HEK293 (cell line): Measurements from ENCODE around the gene THAP5.
"Not testable (repeated sequence)": the region's sequence is repeated elsewhere in the genome, so short reads cannot be mapped to it uniquely, and the experiment has no call there.

Experiments used
- CTCF ChIP-seq: fragments of 450-650 bp; formaldehyde crosslinking; IDR thresholded peaks from 2 replicates; pipeline ENCODE4 v1.5.1; 2016; ENCODE audit warnings: missing biosample characterization, missing genetic modification characterization
- PRDM2 ChIP-seq: fragments of 450-650 bp; formaldehyde crosslinking; IDR thresholded peaks from 2 replicates; pipeline ENCODE4 v1.5.1; 2016; ENCODE audit warnings: missing biosample characterization, missing genetic modification characterization, borderline replicate concordance
- PRDM4 ChIP-seq: fragments of 450-650 bp; formaldehyde crosslinking; IDR thresholded peaks from 2 replicates; pipeline ENCODE4 v1.5.1; 2017; ENCODE audit warnings: missing biosample characterization, missing genetic modification characterization
- REST ChIP-seq: fragments of 450-650 bp; formaldehyde crosslinking; IDR thresholded peaks from 2 replicates; pipeline ENCODE4 v1.5.1; 2016; ENCODE audit warnings: missing biosample characterization, missing genetic modification characterization

DNA sequence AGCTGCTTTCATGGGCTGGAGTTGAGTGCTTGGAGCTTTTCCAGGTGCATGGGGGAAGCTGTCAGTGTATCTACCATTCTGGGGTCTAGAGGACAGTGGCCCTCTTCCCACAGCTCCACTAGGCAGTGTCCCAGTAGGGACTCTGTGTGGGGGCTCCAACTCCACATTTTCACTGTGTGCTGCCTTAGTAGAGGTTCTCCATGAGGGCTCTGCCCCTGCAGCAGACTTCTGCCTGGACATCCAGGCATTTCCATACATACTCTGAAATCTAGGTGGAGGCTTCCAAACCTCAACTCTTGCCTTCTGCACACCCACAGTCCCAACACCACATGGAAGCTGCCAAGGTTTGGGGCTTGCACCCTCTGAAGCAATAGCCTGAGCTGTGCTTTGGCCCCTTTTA, 12.8 kb downstream of the THAP5 start:
- not testable (repeated sequence) for TF ChIP-seq CTCF; REST (tag by site-specific recombination); PRDM4 (tag by site-specific recombination); PRDM2 (tag by site-specific recombination)
